Neural progenitor cell (in vitro differentiated cells): ENCODE results near the gene ZNF468. TPM values are rescaled to one million over a fixed set of nuclear protein-coding genes. Genes with fewer than 3 reads are reported as not detected.

Experiments
- DNase-seq: peaks from one replicate; pipeline ENCODE4 v3.0.0-alpha.2; 2016; ENCODE audit warnings: low spot score
- H2AFZ ChIP-seq: fragments of 200-600 bp; sonication (generic); replicated peaks from 2 replicates; pipeline ENCODE4 v1.6.1; 2016; ENCODE audit warnings: antibody characterized with exemption
- H3F3A ChIP-seq: fragments of 200-600 bp; sonication (generic); 2 replicates; pipeline ENCODE4 v1.6.1; 2016; ENCODE audit warnings: antibody characterized with exemption, low read depth
- H3K27ac ChIP-seq: fragments of 200-600 bp; sonication (generic); 2 replicates; pipeline ENCODE4 v1.5.1; 2016; ENCODE audit warnings: mild to moderate bottlenecking
- H3K27me3 ChIP-seq: fragments of 200-600 bp; sonication (generic); 2 replicates; pipeline ENCODE4 v1.6.1; 2016; ENCODE audit warnings: mild to moderate bottlenecking, moderate library complexity
- H3K36me3 ChIP-seq: fragments of 200-600 bp; sonication (generic); 2 replicates; pipeline ENCODE4 v1.5.1; 2016
- H3K4me1 ChIP-seq: fragments of 200-600 bp; sonication (generic); 2 replicates; pipeline ENCODE4 v1.6.1; 2016; ENCODE audit warnings: mixed run types
- H3K4me2 ChIP-seq: fragments of 200-600 bp; sonication (generic); 2 replicates; pipeline ENCODE4 v1.6.1; 2016
- H3K4me3 ChIP-seq: fragments of 200-600 bp; sonication (generic); 2 replicates; pipeline ENCODE4 v1.5.1; 2016
- H3K79me2 ChIP-seq: fragments of 200-600 bp; sonication (generic); 2 replicates; pipeline ENCODE4 v1.6.1; 2016; ENCODE audit warnings: low read depth
- H3K9ac ChIP-seq: fragments of 200-600 bp; sonication (generic); 2 replicates; pipeline ENCODE4 v1.6.1; 2016
- H3K9me3 ChIP-seq: fragments of 200-600 bp; sonication (generic); 2 replicates; pipeline ENCODE4 v1.5.1; 2016; ENCODE audit warnings: low read depth
- H4K20me1 ChIP-seq: fragments of 200-600 bp; sonication (generic); 2 replicates; pipeline ENCODE4 v1.6.1; 2016; ENCODE audit warnings: low read depth
- H3K27ac Mint-ChIP-seq: 3 replicates; pipeline ENCODE4 v1.8.0; 2021; ENCODE audit warnings: mixed read lengths
- H3K27me3 Mint-ChIP-seq: 2 replicates; pipeline ENCODE4 v1.8.0; 2022; ENCODE audit warnings: low read depth, mild to moderate bottlenecking, inconsistent platforms, moderate library complexity, mixed read lengths; ENCODE audit not compliant: insufficient read depth
- H3K36me3 Mint-ChIP-seq: 3 replicates; pipeline ENCODE4 v1.8.0; 2021; ENCODE audit warnings: mixed read lengths
- H3K4me1 Mint-ChIP-seq: 3 replicates; pipeline ENCODE4 v1.8.0; 2021; ENCODE audit warnings: mixed read lengths
- H3K4me3 Mint-ChIP-seq: 3 replicates; pipeline ENCODE4 v1.8.0; 2021; ENCODE audit warnings: mild to moderate bottlenecking, moderate library complexity, mixed read lengths
- H3K9me3 Mint-ChIP-seq: 3 replicates; pipeline ENCODE4 v1.8.0; 2020; ENCODE audit warnings: mixed read lengths
- EZH2 ChIP-seq: fragments of 200-600 bp; sonication (generic); IDR thresholded peaks from 2 replicates; pipeline ENCODE4 v1.6.1; 2017; ENCODE audit warnings: antibody characterized with exemption, mild to moderate bottlenecking, moderate library complexity
- EZH2phosphoT487 ChIP-seq: fragments of 200-600 bp; sonication (generic); IDR thresholded peaks from 2 replicates; pipeline ENCODE4 v1.6.1; 2017; ENCODE audit warnings: antibody characterized with exemption
- total RNA-seq: library from RNA; depleted of rRNA; stranded (reverse); fragments of >200 nt; gene quantifications from 2 replicates; pipeline ENCODE4 v1.2.3, GENCODE V29; 2015; ENCODE audit warnings: low replicate concordance
- TF ChIP-seq, protein P1 (sequence below): fragments of 200-600 bp; sonication (generic); IDR thresholded peaks from 2 replicates; pipeline ENCODE4 v1.5.1; 2017; ENCODE audit warnings: antibody characterized with exemption, mild to moderate bottlenecking

ZNF468 gene
- total RNA-seq, 1 donor from 2014 or later: 40.7 TPM

DNA sequence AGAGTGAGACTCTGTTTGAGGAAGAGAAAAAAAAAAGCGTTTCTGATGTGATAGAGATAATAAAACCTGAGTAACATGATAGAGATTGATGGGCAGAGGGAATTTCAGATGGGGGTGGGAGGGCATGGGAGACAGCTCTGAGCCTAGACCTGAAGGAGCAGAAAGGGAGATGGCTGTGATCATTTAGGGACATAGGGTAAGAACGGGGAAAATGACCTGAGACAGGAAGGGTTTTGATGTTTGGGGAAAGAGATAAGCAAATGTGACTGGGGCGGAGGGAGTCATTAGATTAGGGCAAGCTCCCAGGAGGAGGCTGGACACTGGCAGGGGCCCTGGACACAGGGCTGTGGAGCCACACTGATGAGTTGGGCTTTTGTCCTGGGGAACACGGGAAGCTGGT, 33.9 kb upstream of the ZNF468 start:
- Histone ChIP-seq H3K27ac (no peak overlapping the region), H4K20me1 (peaks cover 10% of the 10 kb centered on the region), H3K4me3 (no peak overlapping the region), H2AFZ (no peak overlapping the region), H3K4me1 (peaks cover 5% of the 10 kb centered on the region), H3K9me3 (no peaks in the 10 kb centered on the region), H3K9ac (no peak overlapping the region), H3K4me2 (no peak overlapping the region), H3K36me3 (no peaks in the 10 kb centered on the region), H3K27me3 (no peaks in the 10 kb centered on the region), H3F3A (no peaks in the 10 kb centered on the region), H3K79me2 (peaks cover 36% of the 10 kb centered on the region)
- no peaks in the 10 kb centered on the region for H3K4me1 Mint-ChIP-seq
- no peak overlapping the region for H3K27ac Mint-ChIP-seq
- H3K36me3 Mint-ChIP-seq: peaks cover 63% of the 10 kb centered on the region
- DNase-seq: no peak
- no peaks in the 10 kb centered on the region for H3K27me3 Mint-ChIP-seq
- H3K9me3 Mint-ChIP-seq: peaks cover 20% of the 10 kb centered on the region
- TF ChIP-seq, protein P1, sequence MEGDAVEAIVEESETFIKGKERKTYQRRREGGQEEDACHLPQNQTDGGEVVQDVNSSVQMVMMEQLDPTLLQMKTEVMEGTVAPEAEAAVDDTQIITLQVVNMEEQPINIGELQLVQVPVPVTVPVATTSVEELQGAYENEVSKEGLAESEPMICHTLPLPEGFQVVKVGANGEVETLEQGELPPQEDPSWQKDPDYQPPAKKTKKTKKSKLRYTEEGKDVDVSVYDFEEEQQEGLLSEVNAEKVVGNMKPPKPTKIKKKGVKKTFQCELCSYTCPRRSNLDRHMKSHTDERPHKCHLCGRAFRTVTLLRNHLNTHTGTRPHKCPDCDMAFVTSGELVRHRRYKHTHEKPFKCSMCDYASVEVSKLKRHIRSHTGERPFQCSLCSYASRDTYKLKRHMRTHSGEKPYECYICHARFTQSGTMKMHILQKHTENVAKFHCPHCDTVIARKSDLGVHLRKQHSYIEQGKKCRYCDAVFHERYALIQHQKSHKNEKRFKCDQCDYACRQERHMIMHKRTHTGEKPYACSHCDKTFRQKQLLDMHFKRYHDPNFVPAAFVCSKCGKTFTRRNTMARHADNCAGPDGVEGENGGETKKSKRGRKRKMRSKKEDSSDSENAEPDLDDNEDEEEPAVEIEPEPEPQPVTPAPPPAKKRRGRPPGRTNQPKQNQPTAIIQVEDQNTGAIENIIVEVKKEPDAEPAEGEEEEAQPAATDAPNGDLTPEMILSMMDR: no peak
- no peak for TF ChIP-seq EZH2phosphoT487
- TF ChIP-seq EZH2: no peak
- no peak overlapping the region for H3K4me3 Mint-ChIP-seq

DNA sequence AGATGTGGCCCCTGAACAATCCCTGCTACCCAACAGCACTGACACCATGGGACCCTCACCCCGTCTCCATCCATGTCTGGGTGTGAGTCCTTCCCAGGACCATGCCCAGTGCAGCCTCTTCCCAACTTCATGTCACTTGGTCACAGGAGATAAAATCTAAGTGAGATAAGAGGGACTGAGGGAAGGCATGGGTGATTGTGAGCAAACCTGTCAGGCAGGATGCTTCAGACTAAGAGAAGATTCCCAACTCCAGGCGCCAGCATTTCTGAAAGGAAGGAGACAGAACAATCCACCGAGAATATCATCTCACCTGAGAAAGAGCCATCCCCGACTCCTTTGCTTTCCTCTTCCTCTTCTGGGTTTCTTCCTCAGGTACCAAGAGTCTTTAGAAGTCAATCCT, 32.5 kb upstream of the ZNF468 start:
- DNase-seq: no peak
- H3K9ac ChIP-seq: no peak overlapping the region
- Mint-ChIP-seq H3K36me3 (peaks cover 68% of the 10 kb centered on the region), H3K27ac (no peak overlapping the region), H3K4me3 (no peak overlapping the region), H3K27me3 (no peaks in the 10 kb centered on the region), H3K4me1 (no peaks in the 10 kb centered on the region), H3K9me3 (peaks cover 20% of the 10 kb centered on the region)
- peaks cover 3% of the 10 kb centered on the region for H3K36me3 ChIP-seq
- H3K4me3 ChIP-seq: no peak overlapping the region
- H3K27me3 ChIP-seq: no peaks in the 10 kb centered on the region
- TF ChIP-seq, protein P1: no peak
- TF ChIP-seq EZH2 (no peak), EZH2phosphoT487 (no peak)
- no peak overlapping the region for H3K27ac ChIP-seq
- peaks cover 22% of the 10 kb centered on the region for H3K79me2 ChIP-seq
- H3K4me1 ChIP-seq: no peaks in the 10 kb centered on the region
- H3K4me2 ChIP-seq: no peak overlapping the region
- H4K20me1 ChIP-seq: peaks cover 4% of the 10 kb centered on the region
- no peaks in the 10 kb centered on the region for H3K9me3 ChIP-seq
- H3F3A ChIP-seq: no peaks in the 10 kb centered on the region
- no peak overlapping the region for H2AFZ ChIP-seq

DNA sequence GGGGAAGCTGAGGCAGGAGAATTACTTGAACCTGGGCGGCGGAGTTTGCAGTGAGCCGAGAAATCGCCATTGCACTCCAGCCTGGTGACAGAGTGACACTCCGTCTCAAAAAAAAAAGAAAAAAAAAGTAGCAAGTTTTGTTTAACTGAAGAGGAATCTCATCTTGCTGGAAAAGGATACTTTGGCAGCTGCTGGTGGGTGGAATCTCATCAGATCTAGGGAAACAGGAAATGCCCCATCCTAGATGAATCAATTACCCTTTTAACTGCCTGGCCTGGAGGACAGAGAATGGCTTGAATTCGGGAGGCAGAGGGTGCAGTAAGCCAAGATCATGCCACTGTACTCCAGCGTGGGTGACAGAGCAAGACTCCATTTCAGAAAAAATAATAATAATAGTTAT, 31.7 kb upstream of the ZNF468 start:
- Histone ChIP-seq H3K79me2 (peaks cover 13% of the 10 kb centered on the region), H3K4me3 (no peak overlapping the region), H3K4me1 (no peaks in the 10 kb centered on the region), H3K36me3 (peaks cover 10% of the 10 kb centered on the region), H3K9ac (no peak overlapping the region), H3K27ac (no peak overlapping the region), H3K4me2 (no peak overlapping the region), H3K27me3 (no peaks in the 10 kb centered on the region), H2AFZ (no peak overlapping the region), H4K20me1 (no peaks in the 10 kb centered on the region), H3K9me3 (no peaks in the 10 kb centered on the region), H3F3A (no peaks in the 10 kb centered on the region)
- Mint-ChIP-seq H3K4me3 (no peak overlapping the region), H3K4me1 (no peaks in the 10 kb centered on the region), H3K9me3 (peaks cover 25% of the 10 kb centered on the region), H3K36me3 (peaks cover 73% of the 10 kb centered on the region), H3K27ac (no peak overlapping the region), H3K27me3 (no peaks in the 10 kb centered on the region)
- no peak for DNase-seq
- TF ChIP-seq, protein P1: no peak
- TF ChIP-seq EZH2 (no peak), EZH2phosphoT487 (no peak)
